Naive B cell (primary cell): ENCODE results near the gene GALNT9. TPM values are rescaled to one million over a fixed set of nuclear protein-coding genes. Genes with fewer than 3 reads are reported as not detected.

ENCODE experiments used
- ATAC-seq, 2 donors: fragments of 150-1000 bp; cut with Tn5 transposase; 2 replicates each; pipeline ENCODE4 v1.10.0; 2021; ENCODE audit warnings: low read depth in 2 of 2, mild to moderate bottlenecking in 2 of 2, moderate library complexity in 2 of 2
- DNase-seq: peaks from one replicate; pipeline ENCODE4 v3.0.0; 2022
- H3K27ac Mint-ChIP-seq, 6 donors: one replicate each; pipeline ENCODE4 v1.8.0; 2020 to 2022; ENCODE audit warnings: mild to moderate bottlenecking in 6 of 6, mixed read lengths in 6 of 6, moderate library complexity in 5 of 6, inconsistent platforms in 2 of 6
- H3K27me3 Mint-ChIP-seq, 3 donors: one replicate each; pipeline ENCODE4 v1.8.0; 2021 to 2022; ENCODE audit warnings: mixed read lengths in 3 of 3, mild to moderate bottlenecking in 1 of 3
- H3K36me3 Mint-ChIP-seq, 2 donors: one replicate each; pipeline ENCODE4 v1.8.0; 2020 to 2022; ENCODE audit warnings: mixed read lengths in 2 of 2, inconsistent platforms in 1 of 2, mild to moderate bottlenecking in 1 of 2
- H3K4me1 Mint-ChIP-seq, 3 donors: one replicate each; pipeline ENCODE4 v1.8.0; 2020 to 2022; ENCODE audit warnings: mixed read lengths in 3 of 3, inconsistent platforms in 1 of 3, mild to moderate bottlenecking in 1 of 3, moderate library complexity in 1 of 3
- H3K4me3 Mint-ChIP-seq, 8 donors: one replicate each; pipeline ENCODE4 v1.8.0; 2020 to 2022; ENCODE audit warnings: mild to moderate bottlenecking in 8 of 8, mixed read lengths in 8 of 8, moderate library complexity in 8 of 8, inconsistent platforms in 2 of 8
- H3K9me3 Mint-ChIP-seq, 7 donors: one replicate each; pipeline ENCODE4 v1.8.0; 2020 to 2022; ENCODE audit warnings: mixed read lengths in 7 of 7, mild to moderate bottlenecking in 5 of 7, inconsistent platforms in 2 of 7, moderate library complexity in 1 of 7
- polyA plus RNA-seq, 6 donors: library from polyadenylated mRNA; unstranded; fragments of 300-500 nt; fragmentation: Illumina TruSeq; gene quantifications; one replicate each; pipeline ENCODE4 v1.2.3, GENCODE V29; 2021; ENCODE audit warnings: low read depth in 6 of 6

The GALNT9 gene
- polyA plus RNA-seq, 6 donors from 2014 or later, result 0.43 to 3.0 (median 0.74) TPM; not detected in 3

DNA sequence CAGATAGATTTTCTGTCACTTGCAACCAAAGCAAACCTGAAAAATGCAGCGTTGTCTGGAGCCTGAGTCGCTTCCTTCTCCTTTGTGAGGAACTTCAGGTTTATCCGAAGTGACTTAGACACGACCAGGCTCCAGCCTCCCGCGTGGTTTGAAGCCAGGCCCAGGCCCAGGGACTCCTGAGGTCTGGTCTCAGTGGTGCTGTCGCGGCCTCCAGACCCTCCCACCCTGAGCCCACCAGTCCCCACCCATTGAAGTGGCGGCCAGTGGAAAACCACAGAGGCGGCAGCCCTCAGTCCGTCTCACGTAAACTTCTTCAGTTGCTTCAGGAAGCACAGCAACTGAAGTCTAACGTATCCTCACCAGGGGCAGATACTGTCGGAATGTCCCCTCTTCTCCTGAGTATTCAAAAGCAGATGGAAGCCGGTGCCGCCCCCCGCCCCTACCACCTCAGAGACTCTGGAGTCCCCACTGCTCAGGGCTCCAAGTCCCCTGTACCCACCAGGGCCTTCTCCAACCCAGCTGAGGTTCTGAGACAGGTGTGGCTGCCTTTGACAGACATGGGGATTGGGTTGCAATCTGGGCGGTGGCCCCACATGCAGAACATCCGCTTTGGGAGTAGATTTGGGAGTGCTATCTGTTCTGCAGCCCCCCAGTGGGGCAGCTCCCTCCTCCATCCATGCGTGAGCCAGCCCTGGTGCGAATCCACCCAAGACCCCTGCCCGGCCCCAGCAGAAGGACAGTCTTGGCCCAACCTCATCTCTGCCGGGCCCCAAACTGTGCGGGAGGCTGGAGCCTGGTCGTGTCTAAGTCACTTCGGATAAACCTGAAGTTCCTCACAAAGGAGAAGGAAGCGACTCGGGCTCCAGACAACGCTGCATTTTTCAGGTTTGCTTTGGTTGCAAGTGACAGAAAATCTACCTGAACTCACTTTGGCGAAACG is 26.6 kb upstream of the GALNT9 start:
- no peak for ATAC-seq
- DNase-seq, result no peak
- no peaks in the 10 kb centered on the region for H3K36me3 Mint-ChIP-seq
- H3K4me1 Mint-ChIP-seq, result no peaks in the 10 kb centered on the region
- no peak overlapping the region for H3K4me3 Mint-ChIP-seq
- peaks cover 0 to 3% (median 0%) of the 10 kb centered on the region in 7 donors for H3K9me3 Mint-ChIP-seq
- no peaks in the 10 kb centered on the region for H3K27me3 Mint-ChIP-seq
- H3K27ac Mint-ChIP-seq, result no peak overlapping the region

DNA sequence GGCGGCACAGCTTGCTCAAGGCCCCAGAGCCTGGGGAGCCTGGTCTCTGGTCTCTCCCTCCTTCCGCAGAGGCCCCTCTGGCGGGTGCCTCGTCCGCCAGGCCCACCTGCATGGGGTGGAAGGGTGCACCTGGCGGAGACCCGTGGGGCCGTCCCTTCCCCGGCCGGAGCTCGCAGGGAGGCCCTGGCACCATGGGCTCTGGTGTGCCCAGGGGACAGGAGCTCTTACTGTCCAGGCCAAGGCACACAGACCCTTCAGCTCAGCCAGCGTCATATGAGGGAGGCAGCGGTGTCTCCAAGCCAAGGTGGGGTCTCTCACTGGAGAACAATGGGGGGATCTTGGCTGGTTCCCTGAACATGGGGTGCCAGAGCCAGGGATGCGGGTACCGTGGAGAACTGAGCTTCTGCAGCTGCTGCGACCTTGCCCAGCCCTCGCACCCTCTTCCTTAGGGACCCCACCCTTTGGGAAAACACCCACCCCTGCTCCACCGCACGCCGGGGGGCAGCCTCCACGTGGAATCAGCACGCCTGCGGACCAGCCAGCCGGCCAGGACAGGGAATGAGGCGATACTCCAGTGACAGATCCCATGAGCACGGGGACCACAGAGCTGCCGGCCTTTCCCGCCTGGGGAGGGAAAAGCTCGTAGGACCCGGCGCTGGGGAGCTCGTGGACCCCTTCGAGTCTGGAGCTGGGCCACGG is 25.7 kb upstream of the GALNT9 start:
- no peak for DNase-seq
- no peak overlapping the region for H3K4me3 Mint-ChIP-seq
- no peaks in the 10 kb centered on the region for H3K4me1 Mint-ChIP-seq
- no peaks in the 10 kb centered on the region for H3K27me3 Mint-ChIP-seq
- no peak overlapping the region for H3K27ac Mint-ChIP-seq
- no peaks in the 10 kb centered on the region for H3K36me3 Mint-ChIP-seq
- ATAC-seq, result no peak
- peaks cover 0 to 3% (median 0%) of the 10 kb centered on the region in 7 donors for H3K9me3 Mint-ChIP-seq

DNA sequence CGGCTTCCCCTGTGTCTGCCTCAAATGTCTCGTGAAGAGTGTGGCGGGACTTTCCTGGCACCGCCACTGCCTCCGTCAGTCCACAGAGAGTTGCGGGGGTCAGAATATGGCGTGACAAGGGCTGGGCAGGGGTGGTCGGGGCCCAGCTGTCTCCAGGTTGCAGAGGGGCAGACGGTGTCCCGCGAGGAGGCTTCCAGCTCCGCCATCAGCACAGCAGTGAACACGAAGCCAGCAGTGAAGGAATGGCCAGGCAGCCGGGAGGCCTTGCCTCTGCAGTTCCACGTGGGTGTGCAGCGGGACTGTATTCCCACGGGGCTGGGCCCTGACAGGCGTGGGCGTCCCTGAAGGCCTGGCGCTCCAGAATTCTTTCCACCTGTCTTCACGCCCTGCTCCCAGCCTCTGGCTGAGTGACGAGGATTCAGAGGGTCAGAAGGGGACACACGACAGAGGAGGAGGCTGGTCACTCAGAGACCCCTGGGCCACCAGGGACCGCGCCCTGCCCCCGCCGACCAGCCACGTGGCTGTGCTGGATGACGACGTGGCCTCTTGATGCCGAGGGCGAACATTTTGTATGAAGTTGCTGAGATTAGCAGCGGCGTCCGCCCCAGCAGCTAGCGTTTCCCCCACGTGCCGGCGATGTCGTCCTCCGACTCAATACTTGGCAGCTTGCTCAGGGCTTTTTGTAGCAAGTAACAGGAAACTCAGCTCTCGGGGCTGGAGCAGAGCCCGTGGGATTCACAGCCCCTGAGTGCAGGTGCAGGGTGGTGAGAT is 25.0 kb upstream of the GALNT9 start:
- Mint-ChIP-seq H3K4me3 (no peak overlapping the region), H3K27me3 (no peaks in the 10 kb centered on the region), H3K36me3 (no peaks in the 10 kb centered on the region), H3K9me3 (no peaks in the 10 kb centered on the region), H3K27ac (no peak overlapping the region), H3K4me1 (no peaks in the 10 kb centered on the region)
- DNase-seq (no peak), ATAC-seq (no peak)

DNA sequence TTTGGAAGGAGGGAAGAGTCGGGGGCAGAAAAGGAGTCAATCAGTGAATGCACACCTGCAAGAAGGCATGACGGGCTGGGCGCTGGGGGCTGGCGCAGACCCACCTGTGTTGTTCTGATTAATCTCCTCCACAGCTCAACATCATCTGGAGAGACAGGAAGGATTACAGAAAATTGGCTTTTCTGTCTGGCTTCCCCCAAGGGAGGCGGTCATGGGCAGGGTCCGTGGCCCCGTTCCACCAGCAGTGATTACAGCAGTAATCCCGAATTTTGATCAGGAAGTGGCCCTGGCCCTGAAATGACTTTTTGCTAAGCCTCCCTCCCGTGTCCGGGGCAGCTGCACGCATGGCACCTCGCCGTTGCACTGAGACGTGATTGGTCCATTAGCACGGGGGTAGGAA is 24.4 kb upstream of the GALNT9 start:
- Mint-ChIP-seq H3K9me3 (no peaks in the 10 kb centered on the region), H3K4me1 (no peaks in the 10 kb centered on the region), H3K4me3 (no peak overlapping the region), H3K36me3 (no peaks in the 10 kb centered on the region), H3K27me3 (no peaks in the 10 kb centered on the region), H3K27ac (no peak overlapping the region)
- DNase-seq (no peak), ATAC-seq (no peak)

DNA sequence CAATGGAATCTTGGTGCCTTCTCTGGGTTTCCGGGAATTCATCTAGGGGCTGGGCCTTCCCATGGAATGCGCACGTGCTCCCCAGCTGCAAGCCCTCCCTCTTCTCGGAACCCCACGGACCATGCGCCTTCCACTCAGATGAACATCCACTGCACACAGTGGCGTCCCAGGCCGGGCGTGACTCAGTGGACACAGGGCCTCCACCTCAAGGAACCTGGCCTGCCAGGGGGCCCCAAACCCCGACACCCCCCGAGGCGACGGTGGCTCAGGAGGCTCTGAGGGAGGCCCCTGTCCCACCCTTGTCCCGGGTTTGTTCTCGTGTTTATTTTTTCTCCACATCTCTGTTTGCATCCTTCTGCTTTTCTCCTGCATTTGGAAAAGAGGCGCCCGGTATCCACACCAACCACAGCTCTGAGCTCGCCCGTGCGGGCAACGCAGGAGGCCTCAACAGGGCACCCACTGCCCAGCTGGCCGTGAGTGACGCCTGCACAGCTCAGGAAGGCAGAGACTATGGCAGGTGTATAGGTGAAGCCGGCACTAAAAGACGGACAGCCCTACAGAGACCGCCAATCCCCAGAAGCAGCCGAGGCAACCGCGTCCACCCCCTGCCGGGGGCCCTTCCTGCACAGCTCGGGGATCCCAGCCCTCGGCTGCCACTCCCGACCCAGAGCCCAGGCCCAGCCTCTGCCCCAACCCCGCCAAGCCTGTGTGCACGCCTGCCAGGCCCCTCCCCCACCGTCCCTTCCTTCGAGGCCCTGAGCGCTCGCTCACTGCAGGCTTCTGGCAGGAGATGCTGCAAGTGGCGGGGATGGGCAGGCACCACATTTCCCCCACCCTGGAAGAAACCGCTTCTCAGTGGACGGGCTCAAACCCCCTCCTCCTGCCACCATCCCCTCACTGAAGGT is 23.8 kb upstream of the GALNT9 start:
- Mint-ChIP-seq H3K4me1 (no peaks in the 10 kb centered on the region), H3K27ac (no peak overlapping the region)
- ATAC-seq, result no peak

DNA sequence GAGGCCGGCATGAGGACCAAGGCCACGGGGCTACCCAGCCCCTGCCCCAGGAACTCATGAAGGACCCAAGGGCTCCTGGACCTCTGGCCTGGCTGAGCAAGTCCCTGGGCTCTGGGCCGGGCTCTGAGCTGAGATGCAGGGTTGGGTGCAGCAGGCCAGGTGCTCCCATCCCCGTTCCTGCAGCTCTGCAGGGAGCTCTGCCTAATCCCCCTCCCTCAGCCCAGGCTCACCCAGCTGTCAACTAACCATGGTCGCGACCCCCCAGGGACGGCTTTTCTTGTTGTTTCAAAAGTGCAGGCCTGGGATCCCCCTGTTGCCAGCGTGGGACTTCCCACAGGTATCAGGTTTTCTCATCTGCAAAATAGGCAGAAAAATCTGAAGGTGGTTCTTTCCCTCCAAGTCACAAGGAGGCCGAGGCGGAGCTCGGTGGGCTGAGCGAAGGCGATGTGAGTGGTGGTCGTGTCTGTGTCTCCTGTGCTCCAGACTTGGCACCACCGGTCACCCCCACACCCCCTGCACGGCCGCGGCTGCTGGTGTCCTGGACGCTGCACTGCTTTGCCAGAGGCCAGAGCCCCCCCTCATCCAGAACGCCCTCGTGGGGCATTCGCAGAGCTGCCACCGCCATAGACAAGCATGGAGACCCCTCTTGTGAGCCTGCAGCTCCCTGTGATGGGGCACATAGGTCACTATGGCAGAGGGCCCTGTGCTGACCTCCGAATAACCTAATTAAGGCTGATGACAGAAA is 22.5 kb upstream of the GALNT9 start:
- Mint-ChIP-seq H3K36me3 (no peaks in the 10 kb centered on the region), H3K4me1 (no peaks in the 10 kb centered on the region), H3K4me3 (no peak overlapping the region), H3K27me3 (no peaks in the 10 kb centered on the region), H3K9me3 (no peaks in the 10 kb centered on the region), H3K27ac (peak overlapping the region in 1 of 6 donors; percentile 69)
- no peak for ATAC-seq
- no peak for DNase-seq

More for the DNA sequence above, 23.8 kb upstream of the GALNT9 start:
- DNase-seq, result no peak
- Mint-ChIP-seq H3K4me3 (no peak overlapping the region), H3K27me3 (no peaks in the 10 kb centered on the region), H3K36me3 (no peaks in the 10 kb centered on the region), H3K9me3 (no peaks in the 10 kb centered on the region)

DNA sequence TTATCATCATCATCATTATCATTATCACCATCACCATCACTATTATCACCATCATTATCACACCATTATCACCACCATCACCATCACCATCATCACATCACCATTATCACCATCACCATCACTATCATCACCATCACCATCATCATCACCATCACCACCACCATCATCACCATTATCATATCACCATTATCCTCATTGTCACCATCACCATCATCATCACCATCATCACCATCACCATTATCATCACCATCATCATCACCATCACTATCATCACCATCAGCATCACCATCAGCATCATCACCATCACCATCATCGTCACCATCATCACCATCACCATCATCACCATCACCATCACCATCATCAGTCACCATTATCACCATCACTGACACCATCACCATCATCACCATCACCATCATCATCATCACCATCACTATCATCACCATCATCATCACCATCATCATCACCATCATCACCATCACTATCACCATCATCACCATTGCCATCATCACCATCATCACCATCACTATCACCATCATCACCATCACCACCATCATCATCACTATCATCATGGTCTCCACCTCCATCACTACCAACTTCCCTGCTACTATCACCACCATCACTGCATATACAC is 20.2 kb upstream of the GALNT9 start:
- no peak overlapping the region for H3K27ac Mint-ChIP-seq
- no peak overlapping the region for H3K4me3 Mint-ChIP-seq
- DNase-seq (no peak), ATAC-seq (no peak)
- H3K9me3 Mint-ChIP-seq, result no peaks in the 10 kb centered on the region
- H3K27me3 Mint-ChIP-seq, result peaks cover 0 to 6% (median 0%) of the 10 kb centered on the region in 3 donors
- no peaks in the 10 kb centered on the region for H3K36me3 Mint-ChIP-seq
- H3K4me1 Mint-ChIP-seq, result no peaks in the 10 kb centered on the region

DNA sequence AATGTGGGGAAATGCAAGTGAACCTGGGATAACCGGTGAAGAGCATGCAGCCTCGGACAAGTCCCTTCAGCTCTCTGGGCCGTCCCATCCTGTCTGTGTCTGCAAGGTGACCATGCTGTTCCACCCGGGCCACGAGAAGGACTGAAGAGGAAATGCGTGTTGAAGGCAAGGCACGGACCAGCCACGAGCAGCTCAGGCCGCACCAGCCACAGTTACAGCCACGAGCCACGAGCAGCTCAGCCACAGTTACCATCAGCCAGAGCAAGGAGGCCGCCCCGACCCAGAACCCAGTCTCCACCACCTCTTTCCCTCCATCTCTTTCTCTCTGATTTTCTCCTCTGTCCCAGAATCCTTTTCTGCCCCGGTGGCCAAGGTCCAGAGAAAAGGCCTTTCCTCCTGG is 18.8 kb upstream of the GALNT9 start:
- H3K4me3 Mint-ChIP-seq, result no peak overlapping the region
- peaks cover 0 to 6% (median 0%) of the 10 kb centered on the region in 3 donors for H3K27me3 Mint-ChIP-seq
- no peak for DNase-seq
- H3K36me3 Mint-ChIP-seq, result no peaks in the 10 kb centered on the region
- no peak overlapping the region for H3K27ac Mint-ChIP-seq
- H3K9me3 Mint-ChIP-seq, result peaks cover 0 to 2% (median 0%) of the 10 kb centered on the region in 7 donors
- no peak for ATAC-seq
- no peaks in the 10 kb centered on the region for H3K4me1 Mint-ChIP-seq

DNA sequence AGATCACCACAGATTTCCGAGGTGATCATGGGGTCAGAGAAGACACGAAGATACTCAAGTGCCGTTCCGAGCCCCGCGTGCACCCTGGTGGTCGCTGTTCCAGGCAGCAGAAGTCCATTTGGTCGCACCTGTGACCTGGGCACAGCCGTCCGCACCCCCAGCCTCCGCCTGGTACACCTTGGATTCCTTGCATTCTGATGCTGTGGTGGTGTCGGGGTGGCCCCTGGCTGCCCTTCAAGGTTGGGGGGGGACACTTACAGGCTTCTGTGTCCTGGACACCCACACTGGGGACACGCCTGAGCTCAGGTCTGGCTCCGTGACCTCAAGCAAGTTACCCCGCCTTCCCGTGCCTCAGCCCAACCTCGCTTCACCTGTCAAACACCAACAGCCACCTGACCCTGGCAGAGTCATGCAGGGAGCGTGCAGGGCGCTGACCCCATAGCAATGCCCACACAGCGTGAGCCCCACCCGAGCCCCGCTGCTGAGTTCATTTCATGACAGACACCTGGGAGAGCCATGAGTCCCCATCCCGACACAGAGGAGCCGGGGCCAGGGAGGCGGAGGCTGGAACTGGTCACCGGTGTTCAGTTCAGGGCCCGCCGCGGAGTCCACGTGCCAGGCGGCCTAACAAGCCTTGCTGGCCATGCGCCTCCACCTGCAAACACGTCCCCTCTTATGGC is 17.9 kb upstream of the GALNT9 start:
- H3K4me3 Mint-ChIP-seq, result no peak overlapping the region
- H3K36me3 Mint-ChIP-seq, result no peaks in the 10 kb centered on the region
- DNase-seq (no peak), ATAC-seq (no peak)
- peaks cover 0 to 4% (median 0%) of the 10 kb centered on the region in 7 donors for H3K9me3 Mint-ChIP-seq
- no peaks in the 10 kb centered on the region for H3K4me1 Mint-ChIP-seq
- H3K27ac Mint-ChIP-seq, result no peak overlapping the region
- H3K27me3 Mint-ChIP-seq, result peaks cover 0 to 6% (median 0%) of the 10 kb centered on the region in 3 donors

DNA sequence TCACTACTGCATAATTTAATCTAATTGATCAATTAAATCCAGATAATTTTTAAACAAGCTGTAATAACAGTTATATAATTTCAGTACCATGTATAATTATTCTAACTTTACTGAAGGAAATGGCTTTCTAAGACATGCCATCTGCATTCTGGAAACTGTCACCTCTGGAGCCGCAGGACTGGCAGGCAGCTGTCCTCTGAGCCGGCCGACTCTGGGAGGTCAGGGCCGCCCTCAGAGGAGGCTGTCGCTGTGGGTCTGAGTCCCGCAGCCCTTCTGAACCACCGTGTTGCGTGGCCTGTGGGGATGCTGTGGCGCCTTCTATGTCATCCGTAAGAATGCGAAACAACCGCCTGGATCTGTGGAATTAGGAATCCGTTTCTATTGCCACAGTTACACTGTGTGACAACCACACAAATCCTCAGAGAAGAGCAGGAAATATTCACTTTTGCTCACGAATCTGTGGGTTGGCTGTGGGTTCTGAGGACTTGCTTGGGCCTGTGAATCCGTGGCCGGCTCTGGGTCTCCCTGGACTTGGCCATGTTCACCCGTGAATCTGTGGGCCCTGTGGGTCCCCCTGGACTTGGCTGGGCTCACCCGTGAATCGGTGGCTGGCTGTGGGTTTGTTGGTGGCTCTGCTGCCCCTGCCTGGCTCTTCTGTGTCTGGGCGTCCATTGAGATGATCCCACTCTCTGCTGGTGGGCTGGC is 17.2 kb upstream of the GALNT9 start:
- no peak for DNase-seq
- no peaks in the 10 kb centered on the region for H3K36me3 Mint-ChIP-seq
- ATAC-seq, result no peak
- no peak overlapping the region for H3K27ac Mint-ChIP-seq
- H3K9me3 Mint-ChIP-seq, result peaks cover 0 to 4% (median 0%) of the 10 kb centered on the region in 7 donors
- H3K27me3 Mint-ChIP-seq, result peaks cover 0 to 6% (median 0%) of the 10 kb centered on the region in 3 donors
- no peak overlapping the region for H3K4me3 Mint-ChIP-seq
- no peaks in the 10 kb centered on the region for H3K4me1 Mint-ChIP-seq

DNA sequence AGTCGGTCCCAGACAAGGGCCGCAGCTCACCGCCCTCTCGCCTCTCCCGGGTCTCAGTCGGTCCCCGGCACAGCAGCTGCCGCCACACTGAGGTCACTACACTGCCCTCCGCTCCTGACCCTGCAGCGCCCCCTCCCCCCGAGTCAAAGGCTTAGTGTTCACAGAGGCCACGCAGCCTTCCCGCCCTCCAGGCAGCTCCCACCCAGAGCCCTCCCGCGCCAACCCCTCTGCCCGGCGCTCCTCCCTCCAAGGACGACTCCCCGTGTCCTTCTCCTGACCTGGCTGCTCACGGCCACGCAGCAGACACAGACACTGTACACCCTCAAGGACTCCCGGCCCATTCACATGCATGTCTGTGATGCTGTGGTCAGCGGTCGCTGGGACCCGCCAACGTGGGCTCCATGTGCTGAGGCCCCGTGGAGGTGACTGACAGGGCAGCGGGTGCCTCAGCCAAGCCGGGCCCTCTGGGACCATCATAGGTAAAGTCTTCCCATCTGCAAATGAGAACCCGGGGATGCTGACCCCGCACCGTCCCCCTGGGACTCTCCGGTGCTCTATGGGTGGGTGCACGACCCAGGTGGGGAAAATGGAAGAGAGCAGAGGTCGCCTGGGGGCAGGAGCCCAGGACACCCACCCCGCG is 16.3 kb upstream of the GALNT9 start:
- DNase-seq (no peak), ATAC-seq (no peak)
- H3K36me3 Mint-ChIP-seq, result no peaks in the 10 kb centered on the region
- H3K27me3 Mint-ChIP-seq, result peaks cover 0 to 16% (median 0%) of the 10 kb centered on the region in 3 donors
- H3K27ac Mint-ChIP-seq, result no peak overlapping the region
- no peak overlapping the region for H3K4me3 Mint-ChIP-seq
- no peaks in the 10 kb centered on the region for H3K4me1 Mint-ChIP-seq
- peaks cover 0 to 4% (median 0%) of the 10 kb centered on the region in 7 donors for H3K9me3 Mint-ChIP-seq
